Keratinocyte (primary cell): Measurements from ENCODE around the gene CCT7.

Experiments
- EZH2 ChIP-seq: IDR thresholded peaks from one replicate; pipeline ENCODE4 v1.6.1; 2012; ENCODE audit warnings: inconsistent platforms, mild to moderate bottlenecking, low read length, moderate library complexity
- TF ChIP-seq, protein P1 (sequence below), 3 experiments: IDR thresholded peaks in 1 of 3; conservative IDR thresholded peaks in 1 of 3; optimal IDR thresholded peaks in 1 of 3; 2 replicates in 2 of 3; 3 replicates in 1 of 3; pipeline versions ENCODE3 to v1.5.1; 2011; ENCODE audit warnings: low read length in 3 of 3, mild to moderate bottlenecking in 3 of 3, moderate library complexity in 2 of 3, control low read depth in 1 of 3, inconsistent platforms in 1 of 3; ENCODE audit not compliant: insufficient read depth in 2 of 3; ENCODE audit errors: extremely low read depth in 1 of 3

DNA sequence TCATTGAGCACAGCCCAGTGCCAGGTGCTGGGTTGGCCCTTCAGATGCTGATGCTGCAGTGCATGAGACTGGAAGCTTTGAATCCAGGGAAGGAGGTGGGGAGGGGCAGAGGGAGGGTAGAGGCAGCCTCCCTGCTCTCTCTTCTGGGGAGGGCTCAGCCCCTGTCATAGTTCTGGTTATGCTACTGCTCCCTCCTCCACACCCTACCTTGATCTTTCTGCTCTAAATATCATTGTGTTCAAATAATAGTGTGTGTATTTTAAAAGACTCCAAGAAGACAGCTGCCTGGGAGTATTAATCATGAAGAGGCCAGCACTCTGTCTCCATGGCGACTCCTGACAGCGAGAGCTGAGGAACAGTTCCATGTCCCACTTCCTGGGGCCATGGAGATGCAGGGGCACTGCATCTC lies 63.0 kb downstream of the CCT7 start:
- TF ChIP-seq, protein P1, sequence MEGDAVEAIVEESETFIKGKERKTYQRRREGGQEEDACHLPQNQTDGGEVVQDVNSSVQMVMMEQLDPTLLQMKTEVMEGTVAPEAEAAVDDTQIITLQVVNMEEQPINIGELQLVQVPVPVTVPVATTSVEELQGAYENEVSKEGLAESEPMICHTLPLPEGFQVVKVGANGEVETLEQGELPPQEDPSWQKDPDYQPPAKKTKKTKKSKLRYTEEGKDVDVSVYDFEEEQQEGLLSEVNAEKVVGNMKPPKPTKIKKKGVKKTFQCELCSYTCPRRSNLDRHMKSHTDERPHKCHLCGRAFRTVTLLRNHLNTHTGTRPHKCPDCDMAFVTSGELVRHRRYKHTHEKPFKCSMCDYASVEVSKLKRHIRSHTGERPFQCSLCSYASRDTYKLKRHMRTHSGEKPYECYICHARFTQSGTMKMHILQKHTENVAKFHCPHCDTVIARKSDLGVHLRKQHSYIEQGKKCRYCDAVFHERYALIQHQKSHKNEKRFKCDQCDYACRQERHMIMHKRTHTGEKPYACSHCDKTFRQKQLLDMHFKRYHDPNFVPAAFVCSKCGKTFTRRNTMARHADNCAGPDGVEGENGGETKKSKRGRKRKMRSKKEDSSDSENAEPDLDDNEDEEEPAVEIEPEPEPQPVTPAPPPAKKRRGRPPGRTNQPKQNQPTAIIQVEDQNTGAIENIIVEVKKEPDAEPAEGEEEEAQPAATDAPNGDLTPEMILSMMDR (optimal IDR thresholded peaks at IDR 0.05 in 1 of 3, IDR thresholded peaks at IDR 0.05 in 1 of 3, conservative IDR thresholded peaks at IDR 0.05 in 1 of 3; ENCODE audit: extremely low read depth in 1 of 3, insufficient read depth in 2 of 3, low read length in 3 of 3): no peak
- TF ChIP-seq EZH2: no peak
